PC-9 (cell line): ENCODE results near the gene WSCD1. TPM values are rescaled to one million over a fixed set of nuclear protein-coding genes. Genes with fewer than 3 reads are reported as not detected.

ENCODE experiments used
- BruUV-seq: library from RNA; stranded (reverse); fragments of 400-500 nt; replicated peaks from 2 replicates; lab custom pipeline; 2021; lab: Mats Ljungman, UMichigan
- CTCF ChIA-PET: fragments of 300-600 bp; sonication (Branson Sonifier 250); formaldehyde crosslinking; loops from one replicate; lab custom pipeline; 2022; ENCODE audit warnings: antibody characterized with exemption; lab: Charles Lee
- POLR2A ChIA-PET: fragments of 300-600 bp; sonication (Branson Sonifier 250); formaldehyde crosslinking; loops from one replicate; lab custom pipeline; 2022; ENCODE audit warnings: antibody characterized with exemption; ENCODE audit not compliant: unreplicated experiment; lab: Charles Lee
- DNase-seq, 2 experiments: peaks; one replicate each; pipeline versions ENCODE4 v3.0.0 to v3.0.0-alpha.2; 2015 to 2022; ENCODE audit warnings: mixed read lengths in 1 of 2
- H2AFZ ChIP-seq: fragments of 200-600 bp; sonication (generic); 2 replicates; pipeline ENCODE4 v1.8.1; 2017; ENCODE audit warnings: antibody characterized with exemption
- H3F3A ChIP-seq: fragments of 200-600 bp; sonication (generic); 2 replicates; pipeline ENCODE4 v1.8.1; 2017; ENCODE audit warnings: antibody characterized with exemption, mild to moderate bottlenecking, low read depth; ENCODE audit not compliant: insufficient read depth
- H3K27ac ChIP-seq: fragments of 200-600 bp; sonication (generic); 2 replicates; pipeline ENCODE4 v1.6.1; 2016; ENCODE audit warnings: mixed run types
- H3K27me3 ChIP-seq: fragments of 200-600 bp; sonication (generic); 2 replicates; pipeline ENCODE4 v1.6.1; 2016; ENCODE audit warnings: low read depth, mixed run types; ENCODE audit not compliant: insufficient read depth
- H3K36me3 ChIP-seq: fragments of 200-600 bp; sonication (generic); 2 replicates; pipeline ENCODE4 v1.6.1; 2016; ENCODE audit warnings: low read depth, mixed run types
- H3K4me1 ChIP-seq: fragments of 200-600 bp; sonication (generic); replicated peaks from 2 replicates; pipeline ENCODE4 v1.6.1; 2016; ENCODE audit warnings: mixed run types; ENCODE audit not compliant: insufficient read depth
- H3K4me2 ChIP-seq: fragments of 200-600 bp; sonication (generic); 2 replicates; pipeline ENCODE4 v1.6.1; 2017; ENCODE audit warnings: mixed run types
- H3K4me3 ChIP-seq: fragments of 200-600 bp; sonication (generic); 2 replicates; pipeline ENCODE4 v1.6.1; 2016; ENCODE audit warnings: mixed run types
- H3K79me2 ChIP-seq: fragments of 200-600 bp; sonication (generic); 2 replicates; pipeline ENCODE4 v1.6.1; 2017; ENCODE audit warnings: low read depth, mixed run types
- H3K9me2 ChIP-seq: fragments of 200-600 bp; sonication (generic); 2 replicates; pipeline ENCODE4 v1.8.1; 2017; ENCODE audit warnings: mild to moderate bottlenecking; ENCODE audit not compliant: insufficient read depth
- H3K9me3 ChIP-seq: fragments of 200-600 bp; sonication (generic); 2 replicates; pipeline ENCODE4 v1.8.1; 2016; ENCODE audit warnings: low read depth; ENCODE audit not compliant: insufficient read depth
- H4K20me1 ChIP-seq: fragments of 200-600 bp; sonication (generic); 2 replicates; pipeline ENCODE4 v1.8.1; 2017; ENCODE audit not compliant: insufficient read depth
- EZH2 ChIP-seq: fragments of 200-600 bp; sonication (generic); IDR thresholded peaks from 2 replicates; pipeline ENCODE4 v1.8.0; 2017; ENCODE audit warnings: antibody characterized with exemption, low read depth
- intact Hi-C: fragments of 100-400 bp; cut with micrococcal nuclease; formaldehyde crosslinking; loops from one replicate; pipeline ENCODE4 v1.10.0; 2022; ENCODE audit not compliant: unreplicated experiment
- total RNA-seq: library from RNA; stranded (reverse); gene quantifications from 2 replicates; pipeline ENCODE4 v1.2.3, GENCODE V29; 2021
- TF ChIP-seq, protein P1 (sequence below): fragments of 200-600 bp; sonication (generic); conservative IDR thresholded peaks from 2 replicates; pipeline ENCODE4 v1.6.1; 2017; ENCODE audit warnings: mixed run types, antibody characterized with exemption, mild to moderate bottlenecking, moderate library complexity

The WSCD1 gene
- total RNA-seq, 1 experiment from 2014 or later, result not detected

DNA sequence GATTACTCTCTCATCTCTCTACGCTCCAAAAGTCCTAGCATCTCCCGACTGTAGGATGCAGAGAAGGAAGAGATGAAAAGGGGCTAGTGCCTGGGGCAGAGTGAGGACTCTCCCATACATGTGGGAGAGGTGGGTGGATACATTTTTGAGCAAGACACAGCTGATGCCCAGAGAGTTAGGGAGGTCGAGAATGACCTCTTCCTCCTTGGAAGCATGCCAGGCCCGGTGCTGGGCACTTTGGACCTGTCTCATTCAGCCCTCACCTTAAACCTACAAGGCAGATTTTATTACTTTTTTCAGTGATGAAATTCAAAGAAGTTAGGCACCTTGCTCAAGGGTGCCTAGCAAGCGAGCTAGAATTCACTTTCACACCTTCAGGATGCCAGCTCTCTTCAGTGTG lies 38.2 kb downstream of the WSCD1 start:
- H3K27me3 ChIP-seq, result peaks cover 78% of the 10 kb centered on the region
- intact Hi-C loops, result no loop called here
- H3K36me3 ChIP-seq, result no peaks in the 10 kb centered on the region
- DNase-seq, result no peak
- H3K4me2 ChIP-seq, result no peak overlapping the region
- TF ChIP-seq EZH2, result no peak
- TF ChIP-seq, protein P1, sequence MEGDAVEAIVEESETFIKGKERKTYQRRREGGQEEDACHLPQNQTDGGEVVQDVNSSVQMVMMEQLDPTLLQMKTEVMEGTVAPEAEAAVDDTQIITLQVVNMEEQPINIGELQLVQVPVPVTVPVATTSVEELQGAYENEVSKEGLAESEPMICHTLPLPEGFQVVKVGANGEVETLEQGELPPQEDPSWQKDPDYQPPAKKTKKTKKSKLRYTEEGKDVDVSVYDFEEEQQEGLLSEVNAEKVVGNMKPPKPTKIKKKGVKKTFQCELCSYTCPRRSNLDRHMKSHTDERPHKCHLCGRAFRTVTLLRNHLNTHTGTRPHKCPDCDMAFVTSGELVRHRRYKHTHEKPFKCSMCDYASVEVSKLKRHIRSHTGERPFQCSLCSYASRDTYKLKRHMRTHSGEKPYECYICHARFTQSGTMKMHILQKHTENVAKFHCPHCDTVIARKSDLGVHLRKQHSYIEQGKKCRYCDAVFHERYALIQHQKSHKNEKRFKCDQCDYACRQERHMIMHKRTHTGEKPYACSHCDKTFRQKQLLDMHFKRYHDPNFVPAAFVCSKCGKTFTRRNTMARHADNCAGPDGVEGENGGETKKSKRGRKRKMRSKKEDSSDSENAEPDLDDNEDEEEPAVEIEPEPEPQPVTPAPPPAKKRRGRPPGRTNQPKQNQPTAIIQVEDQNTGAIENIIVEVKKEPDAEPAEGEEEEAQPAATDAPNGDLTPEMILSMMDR, result no peak
- no peaks in the 10 kb centered on the region for H3K9me2 ChIP-seq
- H3K79me2 ChIP-seq, result no peaks in the 10 kb centered on the region
- H3K4me3 ChIP-seq, result no peak overlapping the region
- H3F3A ChIP-seq, result no peaks in the 10 kb centered on the region
- ChIA-PET POLR2A (no interaction called here), CTCF (no interaction called here)
- no TSS peak for BruUV-seq
- H3K9me3 ChIP-seq, result no peaks in the 10 kb centered on the region
- no peaks in the 10 kb centered on the region for H4K20me1 ChIP-seq
- no peak overlapping the region for H2AFZ ChIP-seq
- no peak overlapping the region for H3K27ac ChIP-seq
- no peaks in the 10 kb centered on the region for H3K4me1 ChIP-seq

DNA sequence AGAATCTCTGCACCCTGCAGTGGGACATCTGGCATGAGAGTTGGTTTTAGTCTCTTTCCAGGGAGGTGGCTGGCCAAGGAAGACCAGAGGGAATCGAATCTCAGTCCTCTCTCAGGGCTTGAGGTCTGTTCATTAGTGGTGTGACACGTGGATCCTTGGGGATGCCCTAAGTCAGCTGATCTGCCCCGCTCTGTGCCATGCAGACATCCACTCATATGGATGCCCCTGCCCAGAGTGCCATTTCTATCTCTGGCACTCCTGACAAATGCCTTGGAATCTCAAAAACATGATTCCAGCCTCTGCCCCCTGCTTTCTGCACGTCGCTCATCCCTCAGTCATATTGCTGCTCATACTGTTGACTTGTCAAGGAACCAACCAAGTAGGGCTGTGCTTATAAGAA lies 38.8 kb downstream of the WSCD1 start:
- Histone ChIP-seq H3K9me2 (no peaks in the 10 kb centered on the region), H3K36me3 (no peaks in the 10 kb centered on the region), H3K4me2 (no peak overlapping the region), H3F3A (no peaks in the 10 kb centered on the region), H3K27ac (no peak overlapping the region), H3K4me3 (no peak overlapping the region), H3K79me2 (no peaks in the 10 kb centered on the region), H2AFZ (no peak overlapping the region), H3K9me3 (no peaks in the 10 kb centered on the region), H3K4me1 (no peaks in the 10 kb centered on the region), H3K27me3 (peaks cover 78% of the 10 kb centered on the region), H4K20me1 (no peaks in the 10 kb centered on the region)
- DNase-seq, result no peak
- BruUV-seq, result no TSS peak
- TF ChIP-seq EZH2, result no peak
- TF ChIP-seq, protein P1, result no peak
- ChIA-PET CTCF (no interaction called here), POLR2A (no interaction called here)
- intact Hi-C loops, result no loop called here

DNA sequence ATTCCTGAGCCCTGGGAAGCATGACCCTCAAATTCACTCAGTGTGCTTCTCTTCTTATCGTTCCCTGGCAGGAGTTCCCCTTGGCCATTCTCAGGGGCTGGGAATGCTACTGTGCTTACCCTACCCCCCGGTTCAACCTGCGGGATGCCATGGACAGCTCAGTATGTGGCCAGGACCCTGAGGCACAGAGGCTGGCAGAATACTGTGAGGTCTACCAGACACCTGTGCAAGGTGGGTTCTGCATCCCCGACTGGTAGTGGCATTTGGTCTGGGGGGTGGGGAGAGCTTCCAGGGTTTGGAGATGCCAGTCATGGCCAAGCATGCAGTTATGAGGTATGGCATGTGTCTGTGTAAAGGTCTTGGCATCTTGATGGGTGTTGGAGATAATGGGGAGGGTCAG lies 39.4 kb downstream of the WSCD1 start:
- intact Hi-C loops, result no loop called here

More for the DNA sequence above, 39.4 kb downstream of the WSCD1 start:
- TF ChIP-seq, protein P1, result no peak
- TF ChIP-seq EZH2, result no peak
- Histone ChIP-seq H3K36me3 (no peaks in the 10 kb centered on the region), H3K4me1 (no peaks in the 10 kb centered on the region), H2AFZ (no peak overlapping the region), H3K4me2 (no peak overlapping the region), H3K9me3 (no peaks in the 10 kb centered on the region), H3K4me3 (no peak overlapping the region), H3K9me2 (no peaks in the 10 kb centered on the region), H3F3A (no peaks in the 10 kb centered on the region), H4K20me1 (no peaks in the 10 kb centered on the region), H3K27me3 (peaks cover 78% of the 10 kb centered on the region), H3K79me2 (no peaks in the 10 kb centered on the region), H3K27ac (no peak overlapping the region)
- BruUV-seq, result no TSS peak
- no peak for DNase-seq
- ChIA-PET CTCF (no interaction called here), POLR2A (no interaction called here)
